GM21447 (cell line): ENCODE measurements around the gene EPHB2.

Source experiments
- ATAC-seq: cut with Tn5 transposase; IDR thresholded peaks from one replicate; pipeline ENCODE4 v1.9.1; 2021; ENCODE audit not compliant: unreplicated experiment

Gene EPHB2

GRCh38 chr1:22777388-22778057, 66.9 kb downstream of the EPHB2 start:
- no peak for ATAC-seq

GRCh38 chr1:22778408-22778807, 67.8 kb downstream of the EPHB2 start:
- ATAC-seq: no peak

- no peak for ATAC-seq
Observed at GRCh38 chr1:22778862-22779520, 68.4 kb downstream of the EPHB2 start.

- ATAC-seq: no peak
Observed at GRCh38 chr1:22780696-22781095, 70.1 kb downstream of the EPHB2 start.

GRCh38 chr1:22781483-22781882, 70.8 kb downstream of the EPHB2 start:
- no peak for ATAC-seq

- ATAC-seq: no peak
Observed at GRCh38 chr1:22782406-22782805, 71.8 kb downstream of the EPHB2 start.

GRCh38 chr1:22784317-22784716, 73.7 kb downstream of the EPHB2 start:
- no peak for ATAC-seq

- no peak for ATAC-seq
Observed at GRCh38 chr1:22784737-22785136, 74.1 kb downstream of the EPHB2 start.

- no peak for ATAC-seq
Observed at GRCh38 chr1:22786101-22786500, 75.5 kb downstream of the EPHB2 start.

- ATAC-seq: no peak
Observed at GRCh38 chr1:22786719-22787489, 76.3 kb downstream of the EPHB2 start.

GRCh38 chr1:22787636-22788035, 77.0 kb downstream of the EPHB2 start:
- ATAC-seq: no peak

- ATAC-seq: no peak
Observed at GRCh38 chr1:22788254-22788661, 77.6 kb downstream of the EPHB2 start.

- no peak for ATAC-seq
Observed at GRCh38 chr1:22789356-22789994, 78.8 kb downstream of the EPHB2 start.

- ATAC-seq: no peak
Observed at GRCh38 chr1:22790232-22791008, 79.8 kb downstream of the EPHB2 start.

- ATAC-seq: no peak
Observed at GRCh38 chr1:22791831-22792347, 81.2 kb downstream of the EPHB2 start.

- ATAC-seq: no peak
Observed at GRCh38 chr1:22792396-22793160, 81.9 kb downstream of the EPHB2 start.

GRCh38 chr1:22793647-22794046, 83.0 kb downstream of the EPHB2 start:
- no peak for ATAC-seq

- no peak for ATAC-seq
Observed at GRCh38 chr1:22794647-22795365, 84.2 kb downstream of the EPHB2 start.

GRCh38 chr1:22795366-22795714, 84.7 kb downstream of the EPHB2 start:
- no peak for ATAC-seq
